HG03442 (cell line): Measurements from ENCODE around the gene CCDC88A.
"Not testable (repeated sequence)": the region's sequence is repeated elsewhere in the genome, so short reads cannot be mapped to it uniquely, and the experiment has no call there.

Experiments
- ATAC-seq: cut with Tn5 transposase; IDR thresholded peaks from one replicate; pipeline ENCODE4 v1.9.1; 2021; ENCODE audit warnings: mild to moderate bottlenecking, moderate library complexity; ENCODE audit not compliant: unreplicated experiment

The CCDC88A gene, protein sequence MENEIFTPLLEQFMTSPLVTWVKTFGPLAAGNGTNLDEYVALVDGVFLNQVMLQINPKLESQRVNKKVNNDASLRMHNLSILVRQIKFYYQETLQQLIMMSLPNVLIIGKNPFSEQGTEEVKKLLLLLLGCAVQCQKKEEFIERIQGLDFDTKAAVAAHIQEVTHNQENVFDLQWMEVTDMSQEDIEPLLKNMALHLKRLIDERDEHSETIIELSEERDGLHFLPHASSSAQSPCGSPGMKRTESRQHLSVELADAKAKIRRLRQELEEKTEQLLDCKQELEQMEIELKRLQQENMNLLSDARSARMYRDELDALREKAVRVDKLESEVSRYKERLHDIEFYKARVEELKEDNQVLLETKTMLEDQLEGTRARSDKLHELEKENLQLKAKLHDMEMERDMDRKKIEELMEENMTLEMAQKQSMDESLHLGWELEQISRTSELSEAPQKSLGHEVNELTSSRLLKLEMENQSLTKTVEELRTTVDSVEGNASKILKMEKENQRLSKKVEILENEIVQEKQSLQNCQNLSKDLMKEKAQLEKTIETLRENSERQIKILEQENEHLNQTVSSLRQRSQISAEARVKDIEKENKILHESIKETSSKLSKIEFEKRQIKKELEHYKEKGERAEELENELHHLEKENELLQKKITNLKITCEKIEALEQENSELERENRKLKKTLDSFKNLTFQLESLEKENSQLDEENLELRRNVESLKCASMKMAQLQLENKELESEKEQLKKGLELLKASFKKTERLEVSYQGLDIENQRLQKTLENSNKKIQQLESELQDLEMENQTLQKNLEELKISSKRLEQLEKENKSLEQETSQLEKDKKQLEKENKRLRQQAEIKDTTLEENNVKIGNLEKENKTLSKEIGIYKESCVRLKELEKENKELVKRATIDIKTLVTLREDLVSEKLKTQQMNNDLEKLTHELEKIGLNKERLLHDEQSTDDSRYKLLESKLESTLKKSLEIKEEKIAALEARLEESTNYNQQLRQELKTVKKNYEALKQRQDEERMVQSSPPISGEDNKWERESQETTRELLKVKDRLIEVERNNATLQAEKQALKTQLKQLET (N-terminal part only)

DNA sequence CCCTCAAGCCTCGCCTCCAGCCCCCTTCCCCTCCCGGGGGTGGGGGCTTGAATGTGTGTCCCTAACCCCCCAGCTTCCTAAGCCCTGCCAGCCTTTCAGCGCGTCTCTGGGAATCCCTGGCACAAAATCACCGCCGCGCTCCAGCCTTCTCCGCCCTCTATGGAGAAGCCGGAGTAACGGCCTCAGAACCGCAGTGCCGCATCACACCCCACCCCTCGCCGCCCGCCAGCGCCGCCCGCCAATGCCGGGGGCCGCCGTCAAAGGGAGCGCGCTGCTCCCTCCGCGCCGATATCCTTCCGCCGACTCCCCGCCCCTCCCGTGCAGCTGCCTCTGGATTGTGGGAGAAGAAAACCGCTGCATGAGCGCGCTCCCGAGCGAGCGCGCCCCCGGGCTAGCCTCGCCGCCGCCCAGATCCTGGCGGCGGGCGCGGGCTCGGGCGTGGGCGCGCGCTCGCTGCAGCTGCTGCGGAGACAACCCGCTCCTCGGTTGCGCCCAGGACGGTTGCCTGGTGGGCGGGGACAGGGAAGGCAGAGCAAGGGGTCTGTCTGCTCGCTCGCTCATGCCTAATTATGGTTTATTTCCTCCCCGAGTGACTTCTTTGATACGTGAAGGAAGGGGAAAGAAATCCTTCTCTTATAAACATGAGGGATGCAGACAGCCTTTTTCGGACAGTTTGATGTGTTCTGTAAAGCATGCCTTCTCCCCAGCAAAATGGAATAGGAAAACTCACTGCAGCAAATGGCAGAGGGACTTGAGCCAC is at the start of gene CCDC88A:
Gene CCDC88A, minus strand, starts transcription at position 178 of the 760 bp plus-strand sequence. CDS start 777 bp downstream, outside the sequence.
- peak; percentile 75 for ATAC-seq

DNA sequence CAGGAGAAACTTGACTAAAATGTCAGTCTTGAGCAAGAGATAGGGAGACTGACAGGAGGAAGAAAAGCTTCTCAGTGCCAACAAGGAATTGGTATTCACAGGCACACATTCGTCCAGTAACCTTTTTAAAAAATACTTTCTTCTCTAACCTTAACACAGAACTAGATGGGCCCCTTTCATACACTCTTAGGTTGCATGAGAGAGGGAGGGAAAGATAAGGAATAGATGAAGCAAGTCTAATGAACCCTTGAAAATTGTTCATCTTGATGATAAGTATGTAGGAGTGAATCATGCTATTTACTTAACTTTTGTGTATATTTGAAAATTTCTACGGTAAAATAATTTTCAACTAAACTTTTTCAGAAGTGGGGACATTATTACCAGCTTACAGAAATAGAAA is 42.0 kb upstream of the CCDC88A start:
- no peak for ATAC-seq

DNA sequence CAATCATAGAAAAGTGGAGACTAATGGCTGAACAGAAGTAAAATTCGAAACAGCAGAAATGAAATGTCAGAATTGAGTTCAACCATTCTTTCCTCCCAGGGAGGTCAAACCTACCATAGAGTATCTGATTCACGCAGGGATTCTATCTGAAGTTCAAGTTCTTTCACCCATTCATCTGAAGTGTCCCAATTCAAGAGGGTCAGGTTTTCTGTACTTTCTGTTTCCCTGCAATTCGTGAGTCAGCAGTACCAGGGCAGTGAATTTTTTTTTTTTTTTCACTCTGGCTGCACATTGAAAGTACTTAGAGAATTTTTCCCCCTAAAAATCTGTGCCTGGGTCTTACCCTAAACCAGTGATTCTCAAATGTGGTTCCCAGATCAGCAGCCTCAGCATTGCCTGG is 40.9 kb upstream of the CCDC88A start:
- no peak for ATAC-seq

DNA sequence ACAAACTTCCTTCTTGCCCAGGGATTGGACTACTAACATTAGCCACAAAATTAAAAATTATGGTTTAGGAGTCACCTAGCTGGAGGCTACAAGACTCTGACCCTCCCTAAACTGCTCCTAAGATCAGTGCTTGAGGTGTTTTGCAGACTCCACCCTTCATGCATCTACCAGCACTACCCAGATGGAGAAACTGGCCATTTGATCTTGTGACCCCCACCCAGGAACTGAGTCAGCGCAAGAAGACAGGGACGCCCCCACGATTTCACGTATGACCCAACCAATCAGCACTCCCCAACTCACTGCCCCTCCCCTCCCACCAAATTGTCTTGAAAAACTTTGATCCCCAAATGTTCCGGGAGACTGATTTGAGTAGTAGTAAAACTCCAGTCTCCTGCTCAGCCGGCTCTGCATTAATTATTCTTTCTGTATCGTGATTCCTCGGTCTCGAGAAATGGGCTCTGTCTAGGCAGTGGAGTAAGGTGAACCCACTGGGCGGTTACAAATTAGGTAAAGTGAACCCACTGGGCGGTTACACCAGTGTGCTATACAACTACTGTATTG is 40.1 kb upstream of the CCDC88A start:
- no peak for ATAC-seq

DNA sequence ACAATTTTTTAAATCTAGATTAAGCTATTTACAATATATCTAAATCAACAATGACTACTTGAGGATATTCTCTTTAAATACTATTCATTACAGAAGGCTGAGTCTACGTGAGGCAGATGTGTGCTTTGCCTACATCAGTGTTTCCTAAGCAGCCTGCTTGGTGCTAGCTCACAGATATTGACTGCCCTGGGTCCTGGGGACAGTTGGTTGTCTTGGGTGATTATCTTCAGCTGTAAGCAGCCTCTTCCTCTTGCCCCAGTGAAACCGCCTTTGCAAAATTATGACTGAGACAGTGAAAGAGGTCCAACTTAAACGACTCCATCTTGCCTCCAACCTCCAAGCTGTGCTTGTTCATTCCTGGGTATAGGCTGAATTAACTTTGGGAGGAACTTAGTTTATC is 39.6 kb upstream of the CCDC88A start:
- no peak for ATAC-seq

DNA sequence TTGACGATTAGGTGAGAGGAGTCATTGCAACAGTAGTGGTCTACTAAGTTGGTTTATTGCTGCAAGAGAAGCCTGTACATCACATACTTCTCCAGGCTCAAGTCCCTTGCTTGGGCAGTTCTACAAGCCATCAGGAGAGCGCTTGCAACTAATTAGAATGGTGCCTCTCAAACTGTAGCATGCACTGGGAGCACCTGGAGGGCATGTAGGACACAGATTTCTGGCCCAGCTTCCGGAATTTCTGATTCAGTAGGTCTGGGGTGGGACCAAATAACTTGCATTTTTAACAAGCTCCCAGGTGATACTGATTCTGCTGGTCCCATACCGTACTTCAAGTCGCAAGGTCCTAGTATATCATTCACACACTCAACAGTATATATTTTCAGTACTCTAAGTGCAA is 34.5 kb upstream of the CCDC88A start:
- ATAC-seq: no peak

DNA sequence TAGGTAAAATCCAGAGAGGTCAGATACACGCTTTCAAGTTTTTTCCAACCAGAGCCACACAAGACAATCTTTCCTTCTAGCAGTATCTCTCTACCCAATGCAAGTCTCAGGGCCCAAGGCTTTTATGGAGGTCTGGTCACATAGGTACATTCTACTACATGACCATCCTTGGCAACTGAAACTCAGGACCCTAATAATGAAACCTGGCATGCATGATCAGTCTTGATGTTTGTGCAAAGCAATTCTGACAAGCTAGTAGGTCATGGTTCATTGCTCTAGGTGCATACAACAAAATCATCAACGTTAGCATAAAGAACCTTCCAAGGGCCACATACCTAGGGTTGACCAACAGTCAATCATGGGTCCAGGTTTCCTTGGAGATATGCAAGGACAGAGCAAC is 33.2 kb upstream of the CCDC88A start:
- no peak for ATAC-seq

DNA sequence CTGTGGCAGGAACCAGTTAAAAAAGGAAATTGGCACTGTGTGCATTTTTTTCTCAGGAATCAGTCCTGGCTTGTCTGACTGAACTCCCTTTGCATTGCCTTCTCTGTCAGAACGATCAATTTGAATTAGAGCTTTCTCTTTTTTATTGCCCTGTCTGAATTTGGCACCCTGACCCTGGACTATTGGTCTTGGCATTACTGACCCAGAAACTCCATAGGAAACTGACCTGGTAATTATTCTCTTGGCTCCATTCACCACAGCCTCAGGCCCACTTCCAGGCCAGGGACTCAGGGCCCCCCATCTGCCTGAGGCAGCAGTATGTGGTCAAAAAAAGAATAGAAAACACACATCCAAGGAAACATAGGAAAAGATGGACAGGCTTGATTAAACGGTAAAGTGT is 32.0 kb upstream of the CCDC88A start:
- ATAC-seq: no peak

DNA sequence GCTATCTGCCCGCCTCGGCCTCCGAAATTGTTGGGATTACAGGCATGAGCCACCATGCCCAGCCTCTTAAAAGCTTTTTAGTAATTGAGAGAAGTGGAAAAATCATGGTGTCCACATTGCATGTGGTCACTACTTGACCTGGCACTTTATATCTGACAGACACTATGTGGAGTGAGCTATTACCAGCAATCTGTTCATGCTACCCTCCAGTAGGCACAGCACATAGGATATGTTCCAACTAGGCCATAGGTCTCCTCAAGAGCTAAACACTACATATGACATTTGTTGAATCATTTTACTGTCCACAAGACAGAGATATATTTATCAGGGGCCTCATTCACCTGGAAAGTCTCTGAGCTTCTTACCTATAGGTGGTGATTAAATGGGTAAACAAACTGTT is 30.4 kb upstream of the CCDC88A start:
- not testable (repeated sequence) for ATAC-seq

DNA sequence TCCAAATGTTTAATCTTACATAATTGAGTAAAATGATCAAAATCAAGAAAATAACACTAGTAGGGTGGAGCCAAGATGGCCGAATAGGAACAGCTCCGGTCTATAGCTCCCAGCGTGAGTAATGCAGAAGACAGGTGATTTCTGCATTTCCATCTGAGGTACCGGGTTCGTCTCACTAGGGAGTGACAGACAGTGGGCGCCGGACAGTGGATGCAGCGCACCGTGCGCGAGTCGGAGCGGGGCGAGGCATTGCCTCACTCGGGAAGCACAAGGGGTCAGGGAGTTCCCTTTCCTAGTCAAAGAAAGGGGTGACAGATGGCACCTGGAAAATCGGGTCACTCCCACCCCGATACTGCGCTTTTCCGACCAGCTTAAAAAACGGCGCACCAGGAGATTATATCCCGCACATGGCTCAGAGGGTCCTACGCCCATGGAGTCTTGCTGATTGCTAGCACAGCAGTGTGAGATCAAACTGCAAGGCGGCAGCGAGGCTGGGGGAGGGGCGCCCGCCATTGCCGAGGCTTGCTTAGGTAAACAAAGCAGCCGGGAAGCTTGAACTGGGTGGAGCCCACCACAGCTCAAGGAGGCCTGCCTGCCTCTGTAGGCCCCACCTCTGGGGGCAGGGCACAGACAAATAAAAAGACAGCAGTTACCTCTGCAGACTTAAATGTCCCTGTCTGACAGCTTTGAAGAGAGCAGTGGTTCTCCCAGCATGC is 22.5 kb upstream of the CCDC88A start:
- ATAC-seq: not testable (repeated sequence)

DNA sequence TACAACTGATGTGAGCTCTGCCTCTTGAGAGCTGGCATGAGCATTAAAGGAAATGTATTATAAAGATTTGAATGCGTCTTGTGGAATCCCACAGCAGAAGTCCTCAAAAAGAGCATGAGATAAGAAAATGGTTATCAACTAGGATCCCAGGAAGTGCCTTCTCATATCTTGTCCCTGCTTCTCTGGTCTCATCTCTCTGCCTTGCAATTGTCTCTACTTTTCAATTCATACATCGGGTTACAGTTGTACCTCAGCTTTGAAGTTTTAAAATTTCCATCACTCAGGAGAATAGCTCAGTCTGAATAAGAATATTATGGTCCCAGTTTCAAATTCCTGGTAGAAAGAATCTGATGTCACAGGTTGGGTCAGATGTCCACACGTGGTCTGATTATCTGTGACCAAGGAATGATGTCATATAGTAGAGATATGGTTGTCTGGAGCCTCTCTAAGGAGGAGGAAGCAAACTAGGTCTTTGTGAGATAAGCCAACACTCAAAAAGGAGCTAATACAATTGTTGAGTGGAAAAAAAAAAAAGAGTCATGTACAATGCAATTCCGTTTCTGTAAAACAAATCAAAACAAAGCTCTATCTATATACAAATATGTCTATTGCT is 21.7 kb upstream of the CCDC88A start:
- ATAC-seq: no peak

DNA sequence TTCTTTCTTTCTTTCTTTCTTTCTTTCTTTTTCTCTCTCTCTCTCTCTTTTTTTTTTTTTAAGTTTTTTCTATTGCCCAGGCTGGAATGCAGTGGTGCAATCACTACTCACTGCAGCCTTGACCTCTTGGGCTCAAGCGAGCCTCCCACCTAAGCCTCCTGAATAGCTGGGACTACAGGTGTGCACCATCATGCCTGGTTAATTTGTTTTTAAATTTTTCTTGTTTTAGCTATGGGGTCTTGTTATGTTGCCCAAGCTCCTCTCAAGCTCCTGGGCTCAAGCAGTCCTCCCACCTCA is 19.4 kb upstream of the CCDC88A start:
- no peak for ATAC-seq

DNA sequence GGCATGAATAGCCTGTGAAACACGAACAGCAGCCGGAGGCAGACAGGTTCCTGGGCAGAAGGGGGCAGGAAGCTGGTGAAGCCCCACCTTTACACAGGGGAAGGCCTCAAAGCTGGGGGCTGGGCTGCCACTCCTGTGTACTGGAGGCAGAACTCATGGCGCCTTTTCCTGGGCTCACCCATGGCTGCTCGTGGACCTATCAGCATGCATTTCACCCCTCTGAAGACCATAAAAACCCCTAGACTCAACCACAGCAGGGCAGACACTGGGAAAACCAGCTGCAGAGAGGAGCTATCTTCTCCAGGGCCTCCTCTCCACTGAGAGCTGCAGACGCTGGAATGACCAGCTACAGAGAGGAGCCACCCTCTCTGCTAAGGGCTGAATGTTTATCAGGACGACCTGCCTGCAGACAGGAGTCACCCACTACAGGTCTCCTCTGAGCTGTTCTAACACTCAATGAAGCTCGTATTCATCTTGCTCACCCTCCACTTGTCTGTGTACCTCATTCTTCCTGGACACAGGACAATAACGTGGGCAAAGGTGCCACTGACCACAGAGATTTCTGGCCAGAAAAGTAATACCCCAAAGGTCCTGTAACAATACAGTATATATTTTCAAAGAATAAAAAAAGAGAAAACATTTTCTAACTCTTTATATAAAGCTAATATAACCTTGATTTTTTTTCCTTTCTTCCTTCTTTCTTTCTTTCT is 18.9 kb upstream of the CCDC88A start:
- no peak for ATAC-seq

DNA sequence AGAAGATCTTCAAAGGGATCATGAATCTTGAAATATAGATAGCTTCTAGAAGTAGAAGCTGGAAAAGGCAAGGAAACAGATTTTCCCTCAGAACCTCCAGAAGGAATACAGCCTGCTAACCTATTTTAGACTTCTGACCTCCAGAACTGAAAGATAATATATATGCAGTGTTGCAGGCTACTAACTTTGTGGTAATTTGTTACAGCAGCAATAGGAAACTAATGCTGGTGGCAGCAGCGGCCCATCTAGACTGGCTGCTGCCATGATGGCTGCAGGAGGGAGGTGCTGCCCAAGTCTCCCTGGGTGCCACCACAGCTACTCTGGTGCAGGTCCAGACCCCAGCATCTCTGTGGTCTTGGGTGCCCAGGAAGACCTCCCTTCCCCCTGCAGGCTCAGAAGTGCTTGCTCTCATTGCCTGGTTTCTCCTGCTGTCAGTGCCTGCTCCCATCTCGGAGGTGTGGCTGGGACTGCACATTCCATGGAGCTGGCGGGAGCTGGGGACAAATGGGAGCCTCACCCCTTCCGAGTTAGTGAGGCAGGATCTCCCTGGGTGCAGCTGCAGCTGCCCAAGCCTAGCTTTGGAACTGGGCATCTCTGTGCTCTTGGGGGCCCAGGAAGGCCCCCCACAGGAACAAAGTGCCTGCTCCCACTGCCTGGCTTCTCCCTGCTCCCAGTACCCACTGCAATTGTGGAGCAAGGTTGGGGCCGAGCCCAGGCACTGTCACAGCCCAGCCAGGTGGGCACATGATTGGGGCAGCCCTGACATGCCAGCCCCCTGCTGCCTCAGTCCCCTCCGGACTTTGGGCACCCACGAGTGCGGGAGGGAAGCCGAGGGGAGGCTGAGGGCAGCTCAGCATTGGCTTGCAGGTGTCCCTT is 18.1 kb upstream of the CCDC88A start:
- ATAC-seq: no peak

DNA sequence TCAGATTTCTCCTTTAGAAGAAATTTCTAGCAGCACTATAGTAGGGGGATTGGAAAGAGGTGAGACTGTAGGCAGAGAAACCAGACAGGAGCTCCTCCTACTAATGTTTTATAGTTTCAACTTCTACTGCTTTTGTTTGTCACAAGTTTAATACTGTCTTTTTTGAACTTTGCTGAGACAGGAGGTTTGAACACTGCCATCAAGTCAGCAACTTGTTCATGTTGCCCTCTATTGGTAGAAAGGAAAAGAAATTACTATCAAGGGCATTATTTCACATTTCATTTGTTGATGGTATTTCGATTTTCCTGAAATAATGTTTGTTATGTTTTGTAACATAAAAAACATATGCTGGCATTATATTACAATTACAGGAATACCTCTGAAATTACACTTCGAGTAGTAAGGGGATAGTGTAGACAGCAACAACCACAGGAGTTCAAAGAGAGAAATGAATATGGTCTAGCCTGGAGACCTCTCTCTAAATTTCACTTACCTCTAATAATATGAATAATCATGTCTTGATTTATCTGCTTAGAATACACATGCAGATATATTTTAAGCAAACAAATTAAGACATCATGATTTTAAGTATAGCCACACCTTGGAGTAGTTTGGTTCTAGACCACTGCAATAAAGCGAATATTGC is 12.4 kb upstream of the CCDC88A start:
- ATAC-seq: no peak

DNA sequence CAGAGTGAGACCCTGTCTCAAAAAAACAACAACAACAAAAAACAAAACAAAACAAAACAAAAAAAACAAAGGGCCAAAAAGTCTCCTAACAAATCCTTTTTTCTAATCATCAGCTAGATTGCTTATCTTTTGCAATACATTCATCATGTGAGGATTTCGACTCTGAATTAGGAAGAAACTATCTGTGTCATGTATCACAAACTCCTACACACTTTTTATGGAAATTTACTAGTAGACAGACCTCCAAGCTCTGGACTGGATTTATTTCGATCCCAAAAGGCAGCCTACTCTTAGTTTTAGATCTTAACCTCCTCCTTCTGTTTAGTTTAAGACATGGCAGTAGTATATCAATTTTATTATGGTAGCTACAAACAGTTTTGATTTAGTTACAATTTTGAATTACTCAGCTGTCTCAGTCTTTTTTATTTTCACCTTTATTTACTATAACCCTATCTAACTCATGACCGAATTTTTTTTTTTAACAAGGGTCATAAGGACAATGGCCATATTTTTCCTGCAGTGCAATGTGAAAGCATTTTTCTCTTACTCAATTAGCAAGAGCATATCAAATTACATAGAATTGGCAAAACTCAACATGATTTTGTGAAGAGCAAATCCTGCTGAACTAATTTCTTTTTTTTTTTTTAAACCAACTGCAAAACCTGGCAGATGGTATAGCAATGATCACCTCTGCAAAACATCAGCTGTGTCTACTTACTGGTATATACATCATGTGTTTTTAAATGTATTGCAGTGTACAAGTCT is 10.7 kb upstream of the CCDC88A start:
- no peak for ATAC-seq

DNA sequence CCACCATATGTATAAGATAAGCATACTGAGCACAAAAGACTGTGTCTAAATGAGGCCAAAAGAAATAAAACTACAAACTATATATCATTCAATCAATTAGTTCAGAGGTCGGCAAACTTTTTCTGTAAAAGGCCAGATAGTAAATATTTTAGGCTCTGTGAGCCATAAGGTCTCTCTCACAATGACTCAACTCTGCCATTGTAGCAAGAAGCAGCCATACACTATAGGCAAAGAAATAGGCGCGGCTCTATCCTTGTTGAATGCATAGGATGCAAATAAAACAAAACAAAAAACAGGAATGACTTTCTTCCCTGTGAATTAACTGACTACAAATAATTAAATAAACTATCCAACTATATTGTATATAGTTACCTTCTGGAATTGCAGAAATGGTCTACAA is 8.6 kb upstream of the CCDC88A start:
- ATAC-seq: no peak
